ENCODE measurements around the gene FUT3.
A peak's percentile ranks its signal among the peaks of the same experiment; 100 is the strongest.

The FUT3 gene

DNA sequence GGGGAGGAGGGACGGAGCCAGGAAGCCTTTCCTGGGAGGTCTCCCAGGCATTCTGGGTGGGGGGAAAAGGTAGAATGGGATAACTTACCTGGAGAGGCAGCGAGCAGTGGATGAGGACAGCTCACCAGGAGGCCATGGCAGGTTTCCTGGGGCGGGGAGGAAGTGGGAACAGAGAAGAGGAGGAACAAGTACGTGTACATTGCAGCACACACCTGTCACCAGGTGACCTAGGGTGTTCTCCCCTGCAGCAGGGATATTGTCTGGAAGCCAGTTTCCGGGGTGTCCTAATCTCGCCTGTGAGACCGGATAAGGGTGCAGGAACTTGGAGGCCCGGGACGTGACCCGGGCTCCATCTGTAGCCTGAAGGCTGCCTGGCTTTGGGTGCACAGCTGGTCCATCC, at the start of gene FUT3:
Gene FUT3 (minus strand): TSS at position 148 of the 400 bp plus-strand sequence.
- H3K4me1 Mint-ChIP-seq = no peaks in the 10 kb centered on the region

DNA sequence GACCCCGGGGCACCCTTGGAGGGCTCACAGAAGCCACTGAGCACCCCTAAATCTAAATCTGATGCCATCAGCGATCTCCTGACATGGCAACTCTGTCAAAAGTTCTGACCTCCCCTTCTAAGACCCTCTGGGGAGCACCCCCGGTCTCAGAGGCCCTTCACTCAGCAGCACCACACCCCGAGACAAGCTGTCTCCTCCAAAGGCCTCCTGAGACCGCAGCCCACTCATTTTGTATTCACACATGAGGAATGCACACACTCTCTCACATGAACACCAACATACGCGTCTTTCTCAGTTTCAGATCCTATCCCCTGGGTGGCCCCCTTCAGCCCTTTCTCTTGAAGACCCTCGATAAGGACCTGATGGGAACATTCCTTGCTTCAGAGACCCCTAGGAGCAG, 49.7 kb upstream of the FUT3 start:
- DNase-seq (ENCODE audit: low spot score in 2 of 2) (no peak), ATAC-seq (ENCODE audit: low read depth) (no peak)
- no peaks in the 10 kb centered on the region for H3K9me3 Mint-ChIP-seq
- H3K27me3 Mint-ChIP-seq = no peaks in the 10 kb centered on the region
- peak overlapping the region; percentile 59 for H3K27ac Mint-ChIP-seq
- H3K4me3 Mint-ChIP-seq = no peak overlapping the region
- H3K36me3 Mint-ChIP-seq = peaks cover 11% of the 10 kb centered on the region
- peaks cover 17% of the 10 kb centered on the region for H3K4me1 Mint-ChIP-seq

More for the DNA sequence above, at the start of gene FUT3:
- Mint-ChIP-seq H3K27ac (no peak within 1 kb of the TSS), H3K9me3 (peaks cover 3% of the 10 kb centered on the region), H3K36me3 (no peaks in the 10 kb centered on the region), H3K27me3 (peaks cover 3% of the 10 kb centered on the region), H3K4me3 (no peak within 1 kb of the TSS)
- ATAC-seq (ENCODE audit: low read depth) (no peak), DNase-seq (ENCODE audit: low spot score in 2 of 2) (no peak)

DNA sequence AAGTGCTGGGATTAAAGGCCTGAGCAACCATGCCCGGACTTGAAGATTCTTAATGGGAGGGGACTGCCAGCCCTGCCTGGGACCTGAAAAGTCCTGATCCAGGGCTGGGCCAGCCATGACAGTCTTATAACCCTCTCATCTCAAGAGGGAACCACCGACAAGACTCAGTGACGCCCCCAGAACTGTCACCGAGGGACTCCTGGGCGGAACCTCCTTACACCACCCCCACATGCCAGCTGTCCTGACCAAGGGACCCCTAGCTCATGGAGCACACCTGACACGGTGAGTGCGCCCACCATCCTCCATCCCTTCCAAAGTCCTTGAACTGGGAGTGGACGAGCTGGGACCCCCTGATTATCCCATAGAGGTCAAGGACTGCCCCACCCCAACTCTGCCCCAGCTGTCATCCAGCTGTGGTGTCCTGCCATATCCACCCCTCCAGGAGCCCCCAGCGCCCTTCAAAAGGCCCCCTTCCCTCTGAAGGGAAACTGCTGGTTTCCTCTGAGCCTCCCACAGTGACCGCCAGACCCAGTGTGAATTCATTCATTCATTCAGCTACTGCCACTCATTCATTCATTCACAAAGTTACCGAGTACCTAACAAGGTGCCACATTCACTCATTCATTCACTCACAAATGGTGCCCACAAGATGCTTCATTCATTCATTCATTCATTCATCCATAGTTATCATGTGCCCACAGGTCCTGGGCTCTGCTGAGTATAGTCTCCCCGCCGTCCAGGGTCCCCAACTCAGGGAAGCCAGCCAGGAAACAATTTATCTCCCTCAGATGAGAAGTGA, 48.7 kb upstream of the FUT3 start:
- DNase-seq (ENCODE audit: low spot score in 2 of 2) (no peak), ATAC-seq (ENCODE audit: low read depth) (no peak)
- peaks cover 19% of the 10 kb centered on the region for H3K4me1 Mint-ChIP-seq
- no peaks in the 10 kb centered on the region for H3K27me3 Mint-ChIP-seq
- no peak overlapping the region for H3K4me3 Mint-ChIP-seq
- no peak overlapping the region for H3K27ac Mint-ChIP-seq
- H3K36me3 Mint-ChIP-seq = peaks cover 14% of the 10 kb centered on the region
- no peaks in the 10 kb centered on the region for H3K9me3 Mint-ChIP-seq

DNA sequence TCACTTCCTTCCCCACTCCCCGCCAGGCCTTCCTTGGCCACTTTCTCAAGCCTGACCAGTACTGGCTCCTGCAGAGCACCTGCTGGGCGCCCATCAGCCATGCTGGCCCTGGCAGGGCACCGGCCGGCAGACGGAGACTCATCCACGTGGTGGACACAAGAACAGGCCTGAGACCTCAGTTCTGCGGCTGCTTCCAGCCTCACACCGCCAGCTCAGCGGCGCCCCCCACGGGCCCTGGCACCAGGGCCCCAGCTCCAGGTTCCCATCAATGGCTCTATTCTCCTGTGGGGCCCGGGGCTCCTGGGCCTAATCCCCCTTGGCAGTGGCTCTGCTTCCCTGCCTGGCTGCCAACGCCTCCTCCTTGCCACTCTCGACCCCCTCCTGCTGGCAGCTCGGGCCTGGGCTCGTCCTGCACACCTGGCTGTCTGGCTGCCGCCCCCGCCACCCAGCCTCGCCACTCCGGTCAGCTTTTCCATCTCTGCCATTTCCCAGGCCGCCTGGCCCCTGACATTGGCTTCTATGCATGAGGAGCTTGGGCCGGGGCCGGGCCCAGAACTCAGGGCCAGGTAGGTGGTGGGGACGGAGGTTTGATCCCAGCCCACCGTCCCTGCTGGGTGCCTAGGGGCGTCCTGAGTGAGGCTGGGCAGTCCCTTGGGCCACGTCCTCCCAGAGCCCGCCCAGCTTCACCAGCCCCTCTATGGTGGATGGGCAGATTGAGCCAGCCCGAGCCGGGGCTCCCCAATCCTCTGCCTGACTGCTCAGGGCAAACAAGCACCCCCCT, 46.1 kb upstream of the FUT3 start:
- DNase-seq (ENCODE audit: low spot score in 2 of 2) = no peak
- Mint-ChIP-seq H3K27me3 (no peaks in the 10 kb centered on the region), H3K4me1 (peaks cover 13% of the 10 kb centered on the region), H3K36me3 (peaks cover 12% of the 10 kb centered on the region), H3K9me3 (no peaks in the 10 kb centered on the region), H3K27ac (no peak overlapping the region), H3K4me3 (no peak overlapping the region)
- ATAC-seq (ENCODE audit: low read depth) = no peak

DNA sequence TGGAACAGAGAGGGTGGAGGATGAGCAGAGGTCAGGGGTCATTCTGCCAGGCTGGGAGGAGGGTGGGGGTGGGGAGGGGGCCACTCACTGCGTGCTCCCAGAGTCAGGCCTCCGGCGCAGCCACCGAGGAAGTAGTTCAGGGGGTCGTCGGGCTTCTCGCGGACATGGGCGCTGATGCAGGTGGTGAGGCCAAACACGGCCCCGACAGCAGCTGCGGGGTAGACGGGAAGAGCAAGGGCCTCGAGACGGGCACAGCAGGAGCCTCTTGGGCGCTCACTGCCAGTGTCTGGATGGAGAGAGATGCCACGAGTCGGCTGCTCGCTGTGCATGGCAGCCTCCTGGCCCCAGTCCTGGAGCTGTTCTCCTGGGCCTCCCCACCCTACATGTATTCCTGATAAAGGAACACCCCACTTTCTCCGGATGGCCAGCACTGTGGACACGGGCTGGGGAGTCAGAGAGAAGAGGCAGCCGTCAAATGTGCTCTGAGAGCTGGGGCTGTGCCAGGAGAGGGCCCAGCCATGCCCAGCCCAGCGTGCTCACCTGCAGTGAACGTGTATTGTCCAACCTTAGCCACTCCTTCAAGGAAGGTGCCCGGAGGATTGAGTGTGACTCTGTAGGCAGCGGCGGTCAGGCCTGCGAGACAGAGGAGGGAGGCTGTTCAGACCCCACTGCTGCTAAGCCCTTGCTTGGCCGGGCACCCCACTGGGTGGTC, 45.3 kb upstream of the FUT3 start:
- no peak for ATAC-seq (ENCODE audit: low read depth)
- no peak for DNase-seq (ENCODE audit: low spot score in 2 of 2)
- H3K4me1 Mint-ChIP-seq = peaks cover 16% of the 10 kb centered on the region
- H3K36me3 Mint-ChIP-seq = peaks cover 12% of the 10 kb centered on the region
- H3K27ac Mint-ChIP-seq = no peak overlapping the region
- no peaks in the 10 kb centered on the region for H3K9me3 Mint-ChIP-seq
- H3K4me3 Mint-ChIP-seq = no peak overlapping the region
- H3K27me3 Mint-ChIP-seq = no peaks in the 10 kb centered on the region

DNA sequence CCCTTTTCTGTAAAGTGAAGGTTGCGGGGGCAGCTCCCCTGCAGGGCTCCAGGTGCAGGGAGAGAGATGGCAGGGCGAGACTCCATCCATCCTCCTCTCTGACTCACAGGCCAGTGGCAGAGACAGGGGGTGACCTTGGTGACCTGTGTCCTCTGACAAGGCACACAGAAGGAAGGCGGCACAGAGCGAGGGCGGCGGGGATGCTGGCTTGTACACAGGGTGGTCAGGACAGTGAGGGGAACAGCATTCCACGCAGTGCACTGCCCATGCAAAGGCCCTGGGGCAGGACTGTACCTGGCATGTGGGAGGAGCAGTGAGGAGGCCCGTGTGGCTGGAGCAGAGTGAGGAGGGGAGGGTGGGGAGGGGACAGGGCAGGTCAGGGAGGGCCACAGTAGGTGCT, 44.6 kb upstream of the FUT3 start:
- Mint-ChIP-seq H3K27me3 (no peaks in the 10 kb centered on the region), H3K9me3 (no peaks in the 10 kb centered on the region), H3K27ac (no peak overlapping the region), H3K36me3 (peaks cover 9% of the 10 kb centered on the region), H3K4me3 (no peak overlapping the region), H3K4me1 (peaks cover 13% of the 10 kb centered on the region)
- ATAC-seq (ENCODE audit: low read depth) = no peak
- no peak for DNase-seq (ENCODE audit: low spot score in 2 of 2)

DNA sequence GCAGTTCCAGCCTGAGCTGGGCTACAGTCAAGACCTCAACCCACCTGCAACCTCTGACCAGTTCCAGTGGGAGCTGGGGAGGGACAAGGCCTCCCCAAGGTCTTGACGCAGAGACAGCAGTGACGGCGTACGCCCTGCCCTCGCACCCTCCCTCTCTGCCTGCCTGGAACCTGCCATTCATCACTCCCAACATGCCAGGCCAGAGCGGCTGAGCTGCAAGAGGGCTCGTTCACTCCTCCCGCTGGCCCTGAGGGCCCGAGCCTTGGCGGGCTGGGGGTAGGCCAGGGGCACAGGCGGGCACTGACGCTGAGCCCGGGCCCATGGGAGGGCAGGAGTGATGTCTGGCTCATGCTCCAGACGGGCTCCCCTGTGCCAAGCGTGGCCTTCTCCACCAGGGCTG, 44.2 kb upstream of the FUT3 start:
- H3K4me1 Mint-ChIP-seq = peaks cover 13% of the 10 kb centered on the region
- H3K4me3 Mint-ChIP-seq = no peak overlapping the region
- no peaks in the 10 kb centered on the region for H3K27me3 Mint-ChIP-seq
- H3K9me3 Mint-ChIP-seq = no peaks in the 10 kb centered on the region
- no peak for DNase-seq (ENCODE audit: low spot score in 2 of 2)
- peaks cover 9% of the 10 kb centered on the region for H3K36me3 Mint-ChIP-seq
- H3K27ac Mint-ChIP-seq = no peak overlapping the region
- ATAC-seq (ENCODE audit: low read depth) = no peak

DNA sequence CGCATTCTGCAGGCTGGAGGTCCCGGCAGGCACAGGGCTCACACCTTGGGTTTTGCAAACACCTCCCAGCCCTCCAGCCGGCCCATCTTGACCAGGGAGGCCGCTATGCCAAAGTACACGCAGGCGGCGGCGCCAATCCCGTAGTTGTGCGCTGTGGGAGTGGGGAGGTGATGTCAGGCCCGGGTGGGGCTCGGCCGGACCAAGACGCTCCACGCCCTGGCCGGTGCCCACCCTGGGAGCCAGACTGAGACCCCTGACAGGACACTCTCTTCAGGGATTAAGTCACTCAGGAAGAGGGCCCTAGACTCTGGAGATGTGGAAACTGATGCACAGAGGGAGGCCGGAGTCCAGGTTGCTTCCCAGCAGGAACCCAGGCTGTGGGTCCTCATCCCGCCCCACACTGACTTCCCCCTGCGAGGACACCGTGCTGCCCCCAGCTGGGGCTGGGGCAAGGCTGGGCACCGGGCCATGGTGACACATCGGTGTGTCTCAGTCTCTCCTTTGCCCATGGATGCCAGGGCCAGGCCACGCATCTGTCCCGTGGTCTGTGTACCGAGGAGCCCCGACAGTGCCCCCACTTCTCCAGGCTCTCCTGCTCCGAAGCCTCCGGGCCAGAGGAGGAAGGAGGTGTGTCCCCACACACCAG, 43.6 kb upstream of the FUT3 start:
- Mint-ChIP-seq H3K9me3 (no peaks in the 10 kb centered on the region), H3K4me1 (peaks cover 8% of the 10 kb centered on the region), H3K27me3 (peaks cover under 1% of the 10 kb centered on the region), H3K36me3 (peaks cover 5% of the 10 kb centered on the region), H3K27ac (no peak overlapping the region), H3K4me3 (no peak overlapping the region)
- no peak for ATAC-seq (ENCODE audit: low read depth)
- DNase-seq (ENCODE audit: low spot score in 2 of 2) = no peak

DNA sequence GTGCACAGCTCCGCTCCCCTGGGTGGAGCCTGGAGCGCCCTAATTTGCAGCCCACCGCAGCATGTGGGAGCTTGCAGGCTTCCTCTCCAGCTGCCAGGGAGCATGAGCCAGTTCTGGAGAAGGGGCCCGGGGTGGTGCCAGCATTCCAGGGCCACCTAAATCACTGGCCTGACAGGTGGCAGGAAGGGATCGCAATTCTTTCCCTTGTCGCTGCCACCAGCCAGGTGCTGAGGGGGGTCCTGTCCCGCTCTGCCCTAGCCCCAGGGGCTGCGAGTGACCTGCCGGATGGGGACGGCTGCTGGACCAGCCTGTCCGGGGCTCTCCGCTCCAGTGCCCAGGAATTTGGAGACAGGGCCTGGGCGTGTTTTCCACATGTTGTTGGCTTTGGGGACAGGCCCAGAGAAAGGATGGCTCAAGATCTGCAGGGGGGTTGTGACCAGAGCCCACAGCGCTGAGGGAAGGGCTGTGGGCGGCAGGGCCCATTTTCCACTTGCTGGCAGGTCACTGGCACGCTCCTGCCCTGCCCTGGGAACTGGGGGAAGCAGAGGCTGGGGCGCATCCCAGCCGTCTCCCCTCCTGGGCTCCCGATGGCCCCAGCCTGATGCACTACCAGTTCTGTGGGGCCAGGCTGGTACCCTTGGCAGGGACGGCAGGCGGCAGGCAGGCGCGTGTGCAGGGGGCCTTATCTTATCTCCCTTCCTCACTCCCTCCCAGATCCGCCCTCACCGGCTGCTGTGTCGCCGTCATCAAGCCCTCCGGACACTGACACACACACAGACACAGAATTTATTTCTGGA, 42.9 kb upstream of the FUT3 start:
- H3K4me1 Mint-ChIP-seq = peaks cover 7% of the 10 kb centered on the region
- H3K36me3 Mint-ChIP-seq = peaks cover 5% of the 10 kb centered on the region
- no peaks in the 10 kb centered on the region for H3K9me3 Mint-ChIP-seq
- no peak overlapping the region for H3K27ac Mint-ChIP-seq
- H3K27me3 Mint-ChIP-seq = peaks cover 5% of the 10 kb centered on the region
- ATAC-seq (ENCODE audit: low read depth) (no peak), DNase-seq (ENCODE audit: low spot score in 2 of 2) (no peak)
- no peak overlapping the region for H3K4me3 Mint-ChIP-seq

DNA sequence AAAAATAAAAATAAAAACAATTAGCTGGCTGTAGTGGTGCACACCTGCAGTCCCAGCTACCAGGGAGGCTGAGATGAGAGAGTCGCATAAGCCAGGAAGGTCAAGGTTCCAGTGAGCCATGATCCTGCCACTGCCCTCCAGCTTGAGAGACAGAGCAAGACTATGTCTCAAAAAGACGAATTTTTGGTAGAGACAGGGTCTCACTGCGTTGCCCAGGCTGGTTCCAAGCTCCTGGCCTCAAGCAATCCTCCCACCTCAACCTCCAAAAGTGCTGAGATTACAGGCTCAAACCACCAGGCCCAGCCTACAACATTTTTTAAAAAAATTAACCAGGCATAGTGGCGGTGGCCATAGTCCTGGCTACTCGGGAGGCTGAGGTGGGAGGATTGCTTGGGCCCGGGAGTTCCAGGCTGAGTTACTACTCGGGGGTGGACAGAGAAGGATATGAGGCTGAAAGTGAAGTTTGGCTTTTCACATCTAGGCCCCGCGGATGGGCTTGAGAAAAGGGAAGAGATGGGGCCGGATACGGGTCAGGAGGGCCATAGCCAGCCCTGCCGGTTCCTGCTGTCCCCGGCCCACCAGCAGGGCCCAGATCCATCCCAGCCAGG, 42.2 kb upstream of the FUT3 start:
- H3K4me3 Mint-ChIP-seq = no peak overlapping the region
- no peak overlapping the region for H3K27ac Mint-ChIP-seq
- H3K9me3 Mint-ChIP-seq = no peaks in the 10 kb centered on the region
- H3K27me3 Mint-ChIP-seq = peaks cover 5% of the 10 kb centered on the region
- peaks cover 7% of the 10 kb centered on the region for H3K4me1 Mint-ChIP-seq
- ATAC-seq (ENCODE audit: low read depth) (no peak), DNase-seq (ENCODE audit: low spot score in 2 of 2) (no peak)
- H3K36me3 Mint-ChIP-seq = peaks cover 5% of the 10 kb centered on the region

DNA sequence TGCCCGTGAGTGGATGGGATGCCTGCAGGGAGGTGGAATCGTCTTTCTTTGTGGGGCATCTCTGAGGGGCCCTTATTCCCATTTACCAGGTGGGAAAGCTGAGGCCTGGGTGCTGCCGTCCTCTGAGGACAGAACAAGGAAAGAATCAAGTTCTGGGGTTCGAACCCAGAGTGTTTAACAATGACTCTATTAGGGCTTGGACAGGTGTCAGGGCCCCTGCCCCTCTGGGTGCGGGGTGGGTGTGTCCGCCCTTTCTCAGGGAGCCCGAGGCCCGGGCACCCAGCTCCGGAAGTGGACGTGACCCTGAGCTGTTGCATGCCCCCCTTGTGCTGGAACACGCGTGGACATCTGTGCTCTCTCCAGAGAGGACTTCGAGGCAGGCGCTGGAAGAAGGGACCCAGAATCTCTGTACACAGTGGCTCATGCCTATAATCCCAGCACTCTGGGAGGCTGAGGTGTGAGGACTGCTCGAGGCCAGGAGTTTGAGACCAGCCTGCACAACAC, 41.6 kb upstream of the FUT3 start:
- Mint-ChIP-seq H3K4me1 (peaks cover 7% of the 10 kb centered on the region), H3K9me3 (no peaks in the 10 kb centered on the region), H3K27me3 (peaks cover 6% of the 10 kb centered on the region), H3K36me3 (peaks cover 5% of the 10 kb centered on the region), H3K27ac (no peak overlapping the region), H3K4me3 (no peak overlapping the region)
- no peak for ATAC-seq (ENCODE audit: low read depth)
- DNase-seq (ENCODE audit: low spot score in 2 of 2) = no peak

DNA sequence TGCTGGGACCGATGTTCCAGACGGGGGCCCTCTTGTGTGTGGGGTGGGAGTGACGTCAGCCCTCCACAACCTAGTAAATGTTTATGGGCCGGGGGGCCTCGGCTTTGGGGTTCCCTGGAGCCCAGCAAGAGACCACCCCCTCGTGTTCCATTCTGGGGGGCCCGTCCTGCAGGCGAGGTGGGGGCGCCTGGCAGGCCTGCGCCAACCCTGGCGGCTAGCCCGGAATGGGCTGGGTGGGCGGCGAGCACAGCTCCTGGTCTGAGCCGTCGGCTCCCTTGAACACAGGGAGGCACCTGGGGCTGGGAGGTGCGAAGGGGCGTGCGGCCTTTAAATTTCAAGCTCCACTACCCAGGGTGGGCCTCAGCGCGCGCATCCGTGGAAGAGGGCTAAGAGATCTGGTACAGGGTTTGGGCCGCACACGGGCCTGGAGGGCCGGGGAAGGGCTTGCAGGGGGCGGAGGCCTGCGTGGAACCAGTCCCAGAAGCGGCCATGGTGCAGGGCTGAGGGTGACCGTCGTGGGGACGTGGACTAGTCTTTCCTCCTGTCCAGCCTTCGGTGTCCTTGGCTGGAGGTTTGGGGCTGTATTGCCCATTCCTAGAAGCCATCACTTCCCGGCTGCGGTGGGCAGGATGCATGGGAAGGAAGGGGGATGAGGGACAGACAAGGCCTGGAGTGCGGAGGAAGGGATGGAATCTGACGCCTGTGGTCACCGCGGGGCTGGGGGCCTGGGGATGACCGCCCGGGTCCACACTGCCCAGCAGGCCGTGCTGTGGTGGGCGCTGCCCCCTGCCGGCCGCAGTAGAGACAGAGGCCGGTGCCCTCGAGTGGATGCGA, 40.9 kb upstream of the FUT3 start:
- Mint-ChIP-seq H3K4me3 (no peak overlapping the region), H3K36me3 (peaks cover 5% of the 10 kb centered on the region), H3K4me1 (peaks cover 7% of the 10 kb centered on the region), H3K27me3 (peaks cover 6% of the 10 kb centered on the region), H3K9me3 (no peaks in the 10 kb centered on the region), H3K27ac (no peak overlapping the region)
- DNase-seq (ENCODE audit: low spot score in 2 of 2) (no peak), ATAC-seq (ENCODE audit: low read depth) (peak; percentile 42)
